GM21381 (cell line): ENCODE data around the gene STAB1.

Source experiments
- ATAC-seq: cut with Tn5 transposase; IDR thresholded peaks from one replicate; pipeline ENCODE4 v1.9.1; 2021; ENCODE audit warnings: mild to moderate bottlenecking, moderate library complexity; ENCODE audit not compliant: unreplicated experiment

Gene STAB1

GRCh38 chr3:52534281-52535183 lies 39.4 kb downstream of the STAB1 start:
- no peak for ATAC-seq

DNA sequence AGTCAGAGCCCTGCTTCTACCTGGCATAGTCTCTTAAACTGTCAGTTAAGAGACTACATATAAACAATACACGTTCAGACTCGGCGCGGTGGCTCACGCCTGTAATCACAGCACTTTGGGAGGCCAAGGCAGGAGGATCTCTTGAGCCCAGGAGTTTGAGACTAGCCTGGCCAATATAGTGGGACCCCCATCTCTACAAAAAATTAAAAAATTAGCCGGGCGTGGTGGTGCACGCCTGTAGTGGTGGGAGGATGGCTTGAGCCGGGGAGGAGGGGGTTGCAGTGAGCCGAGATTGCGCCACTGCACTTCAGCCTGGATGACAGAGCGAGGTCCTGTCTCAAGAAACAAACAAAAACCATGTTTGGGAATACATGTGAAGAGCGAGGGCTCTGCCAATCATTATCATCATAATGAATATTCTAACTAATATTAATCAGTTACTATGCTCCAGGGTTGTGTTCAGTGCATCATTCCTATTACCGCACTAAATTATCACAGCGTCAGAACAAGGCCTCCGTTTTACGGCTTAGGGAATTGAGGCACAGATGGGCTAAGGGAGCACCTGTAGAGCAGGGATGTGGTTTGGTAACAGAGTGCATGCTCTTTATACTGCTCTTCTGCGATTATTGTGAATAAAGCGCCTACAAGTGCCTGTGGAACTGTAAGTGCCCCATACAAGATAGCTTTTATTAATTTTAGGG lies 40.4 kb downstream of the STAB1 start:
- no peak for ATAC-seq

DNA sequence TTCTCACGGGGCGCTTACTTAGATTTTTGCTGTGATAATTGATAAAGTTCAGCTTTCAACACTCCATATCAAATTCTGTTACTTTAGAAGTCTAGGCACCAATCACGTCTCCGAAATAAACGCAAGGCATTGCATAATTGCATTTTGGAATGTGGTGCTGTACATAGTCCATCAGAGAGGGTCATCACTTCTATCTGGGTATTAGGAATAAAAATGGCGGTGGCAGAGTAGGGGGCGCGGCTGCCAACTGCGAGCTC lies 40.9 kb downstream of the STAB1 start:
- ATAC-seq: no peak

- peak; percentile 83 for ATAC-seq
These were observed 41.4 kb downstream of the STAB1 start, which contains the start of gene UQCC5 for GRCh38 chr3:52536369-52537164. UQCC5 (plus strand) TSS chr3:52536605; CDS start chr3:52536756, 151 bp downstream.

- ATAC-seq: no peak
These were observed 42.1 kb downstream of the STAB1 start for GRCh38 chr3:52537165-52537620.

DNA sequence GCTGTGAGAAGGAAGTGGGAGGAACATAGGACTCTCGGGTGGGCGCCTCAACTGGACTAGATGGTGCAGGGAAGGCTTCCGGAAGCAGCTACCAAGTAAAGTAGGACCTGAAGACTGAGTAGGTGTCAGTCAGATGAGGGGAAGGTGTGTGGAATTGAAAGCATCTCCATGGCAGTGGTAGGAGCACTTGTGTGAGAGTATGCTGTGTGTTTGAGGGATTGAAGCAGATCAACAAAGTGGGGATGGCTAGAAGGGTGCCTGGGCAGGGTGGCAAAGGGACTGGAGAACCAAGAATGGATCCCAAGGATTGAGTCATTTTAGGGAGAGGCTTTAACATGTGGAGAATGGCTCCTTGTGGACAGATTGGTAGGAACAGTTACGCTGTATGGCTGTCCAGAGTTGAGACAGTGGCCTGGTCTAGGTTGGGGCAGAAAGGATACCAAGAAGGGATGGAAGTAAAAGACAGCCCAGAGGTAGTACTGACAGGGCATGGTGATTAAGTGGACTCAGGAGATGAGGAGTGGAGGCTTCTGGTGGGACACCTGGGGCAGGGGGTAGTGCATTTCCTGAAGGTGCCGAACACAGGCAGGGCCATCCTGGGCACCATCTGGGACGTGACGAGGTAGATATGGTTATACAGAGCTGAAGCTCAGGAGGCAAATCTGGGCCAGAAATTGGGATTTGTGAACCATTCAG lies 42.7 kb downstream of the STAB1 start:
- no peak for ATAC-seq

- no peak for ATAC-seq
These were observed 44.0 kb downstream of the STAB1 start for GRCh38 chr3:52539010-52539653.

DNA sequence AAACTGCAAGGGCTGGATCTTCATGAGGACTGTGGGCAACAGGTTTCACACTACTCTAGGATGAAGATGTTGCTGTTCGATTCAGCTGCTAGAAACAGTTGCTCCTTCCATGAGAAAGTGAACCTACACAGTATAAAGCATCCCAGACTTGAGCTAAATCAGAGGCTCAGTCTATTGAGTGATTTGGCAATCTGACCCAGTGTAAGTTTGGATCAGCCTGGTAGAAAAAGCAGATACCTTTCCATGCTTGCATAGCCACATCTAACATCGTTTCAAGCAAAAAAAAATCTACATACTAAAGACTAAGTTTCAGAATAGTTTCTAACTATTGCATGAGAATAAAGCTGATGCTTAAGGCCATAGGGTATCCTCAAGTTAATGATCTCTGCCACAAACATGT lies 45.9 kb downstream of the STAB1 start:
- no peak for ATAC-seq

DNA sequence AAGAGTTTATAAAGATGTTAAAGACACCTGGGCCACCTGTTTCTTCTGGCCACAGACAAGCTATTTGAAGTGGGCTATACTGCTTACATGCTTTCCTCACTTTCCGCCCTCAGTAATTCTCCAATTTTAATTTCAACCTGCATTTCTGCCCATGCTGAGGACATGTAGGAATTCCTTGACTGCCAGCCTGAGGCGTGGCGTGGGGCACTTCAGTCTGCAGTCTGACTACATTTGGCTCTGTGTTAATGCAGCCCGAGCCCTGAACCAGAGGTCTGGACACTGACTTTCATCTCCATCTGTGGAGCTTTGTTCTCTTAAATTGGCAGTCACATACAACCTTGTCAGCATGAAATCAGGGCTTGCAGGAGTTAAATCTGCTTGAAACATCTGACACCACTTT lies 49.8 kb downstream of the STAB1 start:
- no peak for ATAC-seq

- no peak for ATAC-seq
These were observed 51.2 kb downstream of the STAB1 start for GRCh38 chr3:52546111-52546901.

- no peak for ATAC-seq
These were observed 52.0 kb downstream of the STAB1 start for GRCh38 chr3:52547143-52547542.

GRCh38 chr3:52551118-52551517 lies 56.0 kb downstream of the STAB1 start:
- no peak for ATAC-seq

DNA sequence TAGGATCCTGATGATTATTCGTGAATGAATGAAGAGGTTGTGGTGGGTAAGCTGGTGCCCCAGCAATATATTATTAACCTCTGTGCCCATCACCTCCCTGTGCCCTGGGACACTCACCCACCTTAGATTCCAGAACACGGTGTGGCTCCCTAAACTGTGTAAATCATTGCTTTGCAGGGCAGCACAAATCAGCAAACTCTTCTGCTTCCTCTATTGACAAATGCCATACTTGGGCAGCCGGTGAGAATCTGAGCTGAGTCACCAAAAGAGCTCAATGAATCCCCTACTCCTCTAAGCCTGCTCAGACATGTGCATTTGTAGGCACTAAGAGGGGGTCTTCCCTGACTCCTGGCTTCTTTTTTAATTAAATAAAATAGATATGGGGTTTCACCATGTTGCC lies 57.0 kb downstream of the STAB1 start:
- no peak for ATAC-seq

GRCh38 chr3:52554026-52554755 lies 59.1 kb downstream of the STAB1 start:
- no peak for ATAC-seq

GRCh38 chr3:52555056-52555455 lies 59.9 kb downstream of the STAB1 start:
- no peak for ATAC-seq

DNA sequence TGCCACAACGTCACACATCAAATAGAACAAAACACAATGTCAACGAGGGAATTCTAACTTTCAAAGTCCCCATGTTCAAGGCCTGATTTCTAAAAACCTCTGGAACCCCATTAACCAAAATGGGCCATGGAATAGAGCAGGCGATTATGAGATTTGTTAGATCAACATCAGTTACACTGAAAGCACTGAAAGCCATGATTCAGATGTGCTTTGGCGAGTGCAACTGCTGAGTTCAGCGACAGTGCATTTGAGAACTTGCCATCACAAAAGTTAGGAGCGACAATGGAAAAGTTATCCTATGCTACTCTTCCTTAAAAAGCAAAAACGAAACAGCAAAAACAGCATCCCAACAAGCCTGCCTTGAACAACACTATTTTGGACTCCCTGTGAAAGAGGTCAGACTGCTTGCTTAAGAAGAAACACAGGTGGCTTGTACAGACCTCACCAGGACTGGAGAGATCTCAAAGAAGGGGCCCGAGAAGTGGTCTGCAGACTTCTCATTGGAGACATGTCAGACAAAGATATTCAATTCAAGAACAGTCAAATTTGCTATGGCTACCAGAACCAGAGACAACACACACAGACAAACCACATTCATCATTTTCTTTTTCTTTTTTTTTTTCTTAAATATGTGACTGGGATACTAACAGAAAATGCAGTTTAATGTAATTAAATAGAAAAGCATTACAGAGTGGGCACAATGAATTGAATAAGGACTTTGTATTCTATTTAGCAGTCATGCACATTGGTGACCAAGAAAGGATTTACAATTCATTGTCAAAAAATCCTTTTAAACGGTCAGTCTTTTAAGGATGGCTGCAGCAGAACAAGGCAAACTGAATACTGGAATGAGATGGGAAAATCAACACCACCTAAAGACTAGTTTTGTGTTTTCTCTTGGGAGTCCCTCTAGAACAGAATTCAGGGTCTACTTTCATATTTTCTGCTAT lies 62.1 kb downstream of the STAB1 start:
- no peak for ATAC-seq

DNA sequence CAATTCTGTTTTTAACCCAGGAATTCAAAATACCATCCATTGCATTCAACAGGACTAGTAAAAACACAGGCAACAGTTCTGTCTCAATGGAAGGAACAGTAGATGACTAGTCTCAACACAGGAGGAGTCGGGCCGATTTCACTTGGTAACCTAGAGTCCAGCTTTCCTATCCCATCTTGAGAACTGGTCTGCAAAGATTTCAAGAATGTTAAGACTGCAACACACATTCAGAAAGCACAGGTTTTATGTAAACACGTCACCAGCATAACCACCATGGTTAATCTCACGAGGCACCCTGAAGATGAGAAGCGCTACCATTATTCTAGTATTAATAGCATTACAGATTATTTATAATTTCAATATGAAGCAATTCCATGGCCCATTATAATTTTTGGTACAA lies 63.3 kb downstream of the STAB1 start:
- ATAC-seq: no peak
